Activated T-cell treated with anti-CD3 and anti-CD28 coated beads, Interleukin-2, amount 50 U/mL, for 24 hours (primary cell): Measurements from ENCODE around the gene AMD1.
A peak's percentile ranks its signal among the peaks of the same experiment; 100 is the strongest.

Experiments
- DNase-seq: peaks from one replicate; pipeline ENCODE4 v3.0.0-alpha.2; 2020
- H3K27ac Mint-ChIP-seq: 2 replicates; pipeline ENCODE4 v1.8.0; 2020; ENCODE audit warnings: mild to moderate bottlenecking, mixed read lengths
- H3K27me3 Mint-ChIP-seq: 2 replicates; pipeline ENCODE4 v1.8.0; 2020; ENCODE audit warnings: mixed read lengths
- H3K36me3 Mint-ChIP-seq: 2 replicates; pipeline ENCODE4 v1.8.0; 2020; ENCODE audit warnings: low read depth, mixed read lengths
- H3K4me1 Mint-ChIP-seq: 2 replicates; pipeline ENCODE4 v1.8.0; 2020; ENCODE audit warnings: low read depth, mixed read lengths
- H3K4me3 Mint-ChIP-seq: 2 replicates; pipeline ENCODE4 v1.8.0; 2020; ENCODE audit warnings: mild to moderate bottlenecking, moderate library complexity, mixed read lengths
- H3K9me3 Mint-ChIP-seq: 2 replicates; pipeline ENCODE4 v1.8.0; 2020; ENCODE audit warnings: mixed read lengths

Gene AMD1

GRCh38 chr6:110864824-110865223 is 9.8 kb upstream of the AMD1 start:
- Mint-ChIP-seq H3K4me1 (peaks cover 5% of the 10 kb centered on the region), H3K36me3 (no peaks in the 10 kb centered on the region), H3K27ac (no peak overlapping the region), H3K4me3 (no peak overlapping the region), H3K9me3 (no peaks in the 10 kb centered on the region), H3K27me3 (no peaks in the 10 kb centered on the region)
- DNase-seq: no peak

- DNase-seq: peak; percentile 79
- Mint-ChIP-seq H3K4me1 (peaks cover 37% of the 10 kb centered on the region), H3K36me3 (peaks cover 55% of the 10 kb centered on the region), H3K27ac (peak overlapping the region; percentile 99), H3K4me3 (peak overlapping the region; percentile 98), H3K9me3 (no peaks in the 10 kb centered on the region), H3K27me3 (no peaks in the 10 kb centered on the region)
Observed at GRCh38 chr6:110874880-110875547, 429 bp downstream of the AMD1 start.

- DNase-seq: peak; percentile 81
- Mint-ChIP-seq H3K9me3 (no peaks in the 10 kb centered on the region), H3K27me3 (no peaks in the 10 kb centered on the region)
Observed at GRCh38 chr6:110875548-110876169, 1.1 kb downstream of the AMD1 start.

GRCh38 chr6:110876170-110876773 is 1.7 kb downstream of the AMD1 start:
- Mint-ChIP-seq H3K27me3 (no peaks in the 10 kb centered on the region), H3K4me3 (peak overlapping the region; percentile 98), H3K9me3 (no peaks in the 10 kb centered on the region), H3K27ac (peak overlapping the region; percentile 97), H3K4me1 (peaks cover 50% of the 10 kb centered on the region), H3K36me3 (peaks cover 67% of the 10 kb centered on the region)
- DNase-seq: peak; percentile 82

More at GRCh38 chr6:110875548-110876169, 1.1 kb downstream of the AMD1 start:
- peaks cover 62% of the 10 kb centered on the region for H3K36me3 Mint-ChIP-seq
- peak overlapping the region; percentile 98 for H3K4me3 Mint-ChIP-seq
- H3K4me1 Mint-ChIP-seq: peaks cover 44% of the 10 kb centered on the region
- peak overlapping the region; percentile 97 for H3K27ac Mint-ChIP-seq

- peaks cover 71% of the 10 kb centered on the region for H3K36me3 Mint-ChIP-seq
- H3K4me3 Mint-ChIP-seq: peak overlapping the region; percentile 98
- H3K27me3 Mint-ChIP-seq: no peaks in the 10 kb centered on the region
- peaks cover 56% of the 10 kb centered on the region for H3K4me1 Mint-ChIP-seq
- DNase-seq: no peak
- peak overlapping the region; percentile 97 for H3K27ac Mint-ChIP-seq
- no peaks in the 10 kb centered on the region for H3K9me3 Mint-ChIP-seq
Observed at GRCh38 chr6:110876806-110877564, 2.4 kb downstream of the AMD1 start.

DNA sequence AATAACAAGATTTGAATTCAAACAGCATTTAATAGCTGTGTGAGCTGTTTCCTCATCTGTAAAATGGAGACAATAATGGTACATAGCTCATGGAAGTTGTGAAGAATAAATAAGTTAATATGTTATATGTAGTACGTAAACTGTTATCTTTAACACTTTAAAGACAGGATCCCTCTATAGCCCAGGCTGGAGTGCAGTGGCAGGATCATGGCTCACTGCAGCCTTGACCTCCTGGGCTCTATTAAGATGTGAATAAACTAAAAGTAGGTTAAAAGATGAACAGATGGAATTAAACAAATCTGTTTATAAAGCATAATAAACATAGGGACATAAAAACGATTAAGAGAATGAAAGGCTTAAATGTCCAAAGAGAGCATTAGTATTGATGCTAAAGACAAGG is 3.0 kb downstream of the AMD1 start:
- Mint-ChIP-seq H3K36me3 (peaks cover 77% of the 10 kb centered on the region), H3K4me3 (peak overlapping the region; percentile 98), H3K27me3 (no peaks in the 10 kb centered on the region), H3K4me1 (peaks cover 62% of the 10 kb centered on the region), H3K9me3 (no peaks in the 10 kb centered on the region), H3K27ac (peak overlapping the region; percentile 97)
- no peak for DNase-seq

DNA sequence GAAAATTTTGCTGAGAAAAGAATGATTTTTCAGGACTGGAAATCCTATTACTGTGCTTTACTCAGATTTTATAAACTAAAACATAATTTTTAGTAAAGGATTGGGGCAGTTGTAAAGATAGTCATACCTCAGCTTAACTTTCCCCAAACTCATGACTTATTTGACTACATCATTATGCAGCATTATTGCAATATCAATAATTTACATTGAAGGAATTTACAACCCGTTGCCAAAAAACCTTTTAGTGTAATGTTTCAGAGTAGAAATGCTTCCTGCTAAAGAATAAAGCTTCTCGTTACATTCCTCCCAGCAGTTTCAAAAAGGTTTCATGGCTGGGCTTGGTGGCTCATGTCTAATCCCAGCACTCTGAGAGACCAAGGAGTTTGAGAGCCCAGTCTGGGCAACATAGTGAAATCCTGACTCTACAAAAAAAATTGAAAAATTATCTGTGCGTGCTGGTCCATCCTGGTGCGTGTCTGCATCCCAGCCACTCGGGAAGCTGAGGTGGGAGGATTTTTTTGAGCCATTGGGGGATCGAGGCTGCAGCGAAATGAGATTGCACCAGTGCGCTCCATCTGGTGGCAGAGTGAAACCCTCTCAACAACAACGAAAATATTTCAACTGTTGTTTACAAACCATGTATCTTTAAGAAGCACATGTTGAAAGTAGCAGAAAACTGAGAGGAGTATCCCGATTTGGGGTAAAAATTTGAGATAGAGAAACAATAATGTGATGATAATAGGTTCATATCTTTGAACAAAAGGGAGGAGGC is 4.4 kb downstream of the AMD1 start:
- no peak for DNase-seq
- Mint-ChIP-seq H3K27me3 (no peaks in the 10 kb centered on the region), H3K4me3 (peak overlapping the region; percentile 98), H3K9me3 (no peaks in the 10 kb centered on the region), H3K27ac (peak overlapping the region; percentile 89), H3K4me1 (peaks cover 71% of the 10 kb centered on the region), H3K36me3 (peaks cover 88% of the 10 kb centered on the region)

- Mint-ChIP-seq H3K4me3 (peak overlapping the region; percentile 98), H3K27ac (peak overlapping the region; percentile 52), H3K9me3 (no peaks in the 10 kb centered on the region), H3K4me1 (peaks cover 86% of the 10 kb centered on the region), H3K36me3 (peaks cover 91% of the 10 kb centered on the region), H3K27me3 (no peaks in the 10 kb centered on the region)
- no peak for DNase-seq
Observed at GRCh38 chr6:110880651-110881050, 6.1 kb downstream of the AMD1 start.

DNA sequence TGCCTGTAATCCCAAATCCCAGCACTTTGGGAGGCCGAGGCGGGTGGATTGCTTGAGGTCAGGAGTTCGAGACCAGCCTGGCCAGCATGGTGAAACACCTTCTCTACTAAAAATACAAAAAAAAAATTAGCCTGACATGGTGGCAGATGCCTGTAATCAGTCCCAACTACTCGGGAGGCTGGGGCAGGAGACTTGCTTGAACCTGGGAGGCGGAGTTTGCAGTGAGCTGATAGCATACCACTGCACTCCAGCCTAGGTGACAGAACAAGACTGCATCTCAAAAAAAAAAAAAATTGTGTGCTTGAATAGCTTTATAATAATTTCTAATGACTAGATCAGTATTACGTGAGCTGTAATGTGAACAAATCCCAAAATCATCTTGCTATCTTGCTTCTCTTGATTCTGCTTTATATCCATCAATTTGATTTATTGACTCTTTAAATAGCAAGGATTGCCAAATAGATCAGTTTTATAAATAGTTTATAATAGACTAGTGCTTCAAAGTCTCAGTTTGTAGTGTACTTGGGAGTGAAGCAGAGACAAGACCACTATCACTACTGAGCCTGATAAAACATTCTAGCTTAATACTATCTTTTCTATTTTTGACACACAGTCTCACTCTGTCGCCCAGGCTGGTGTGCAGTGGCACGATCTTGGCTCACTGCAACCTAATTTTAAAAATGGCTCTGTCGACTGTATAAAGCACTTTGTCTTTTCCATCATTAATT is 7.1 kb downstream of the AMD1 start:
- no peak for DNase-seq
- Mint-ChIP-seq H3K4me3 (peak overlapping the region; percentile 58), H3K27ac (peak overlapping the region; percentile 80), H3K4me1 (peaks cover 96% of the 10 kb centered on the region), H3K9me3 (no peaks in the 10 kb centered on the region), H3K27me3 (no peaks in the 10 kb centered on the region), H3K36me3 (peaks cover 86% of the 10 kb centered on the region)

GRCh38 chr6:110882274-110882619 is 7.7 kb downstream of the AMD1 start:
- H3K27ac Mint-ChIP-seq: peak overlapping the region; percentile 80
- peaks cover 86% of the 10 kb centered on the region for H3K36me3 Mint-ChIP-seq
- no peak for DNase-seq
- H3K27me3 Mint-ChIP-seq: no peaks in the 10 kb centered on the region
- H3K4me1 Mint-ChIP-seq: peaks cover 98% of the 10 kb centered on the region
- H3K9me3 Mint-ChIP-seq: no peaks in the 10 kb centered on the region
- H3K4me3 Mint-ChIP-seq: peak overlapping the region; percentile 43

- peaks cover 94% of the 10 kb centered on the region for H3K4me1 Mint-ChIP-seq
- H3K27ac Mint-ChIP-seq: peak overlapping the region; percentile 79
- no peaks in the 10 kb centered on the region for H3K9me3 Mint-ChIP-seq
- H3K36me3 Mint-ChIP-seq: peaks cover 85% of the 10 kb centered on the region
- no peaks in the 10 kb centered on the region for H3K27me3 Mint-ChIP-seq
- H3K4me3 Mint-ChIP-seq: peak overlapping the region; percentile 38
- no peak for DNase-seq
Observed at GRCh38 chr6:110882824-110883554, 8.4 kb downstream of the AMD1 start.

DNA sequence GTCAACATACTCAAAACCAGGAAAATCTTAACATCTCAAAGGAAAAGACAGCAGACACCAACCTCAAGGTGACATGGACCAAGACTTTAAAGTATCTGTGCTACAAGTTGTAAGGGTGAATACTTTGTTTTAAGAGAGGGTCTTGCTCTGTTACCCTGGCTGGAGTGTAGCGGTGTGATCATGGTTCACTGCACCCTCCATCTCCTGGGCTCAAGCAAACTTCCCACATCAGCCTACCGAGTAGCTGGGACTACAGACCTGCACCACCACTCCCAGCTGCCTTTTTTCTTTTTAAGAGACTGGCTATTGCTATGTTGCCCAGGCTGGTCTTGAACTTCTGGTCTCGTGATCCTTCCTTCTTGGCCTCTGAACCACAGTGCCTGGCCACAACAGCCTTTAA is 9.7 kb downstream of the AMD1 start:
- peaks cover 79% of the 10 kb centered on the region for H3K36me3 Mint-ChIP-seq
- peak overlapping the region; percentile 72 for H3K27ac Mint-ChIP-seq
- peak overlapping the region; percentile 33 for H3K4me3 Mint-ChIP-seq
- no peaks in the 10 kb centered on the region for H3K27me3 Mint-ChIP-seq
- no peak for DNase-seq
- H3K4me1 Mint-ChIP-seq: peaks cover 87% of the 10 kb centered on the region
- H3K9me3 Mint-ChIP-seq: no peaks in the 10 kb centered on the region

GRCh38 chr6:110885526-110885925 is 10.9 kb downstream of the AMD1 start:
- H3K27me3 Mint-ChIP-seq: no peaks in the 10 kb centered on the region
- peak overlapping the region; percentile 81 for H3K27ac Mint-ChIP-seq
- peaks cover 80% of the 10 kb centered on the region for H3K4me1 Mint-ChIP-seq
- DNase-seq: no peak
- peaks cover 79% of the 10 kb centered on the region for H3K36me3 Mint-ChIP-seq
- no peaks in the 10 kb centered on the region for H3K9me3 Mint-ChIP-seq
- H3K4me3 Mint-ChIP-seq: no peak overlapping the region
